Progenitor cell of endocrine pancreas (in vitro differentiated cells): ENCODE results near the gene CCDC33. TPM values are rescaled to one million over a fixed set of nuclear protein-coding genes. Genes with fewer than 3 reads are reported as not detected.

Experiments
- DNase-seq: peaks from one replicate; pipeline ENCODE4 v3.0.0; 2021; ENCODE audit warnings: low spot score; ENCODE audit not compliant: unreplicated experiment
- H3K27ac Mint-ChIP-seq: 2 replicates; pipeline ENCODE4 v1.8.0; 2021; ENCODE audit warnings: mild to moderate bottlenecking, moderate library complexity, mixed read lengths
- H3K27me3 Mint-ChIP-seq: 2 replicates; pipeline ENCODE4 v1.8.0; 2021; ENCODE audit warnings: mixed read lengths
- H3K36me3 Mint-ChIP-seq: 2 replicates; pipeline ENCODE4 v1.8.0; 2022; ENCODE audit warnings: mixed read lengths; ENCODE audit not compliant: insufficient read depth
- H3K4me1 Mint-ChIP-seq: 2 replicates; pipeline ENCODE4 v1.8.0; 2021; ENCODE audit warnings: low read depth, mixed read lengths
- H3K4me3 Mint-ChIP-seq: 2 replicates; pipeline ENCODE4 v1.8.0; 2021; ENCODE audit warnings: low read depth, mild to moderate bottlenecking, moderate library complexity, mixed read lengths
- H3K9me3 Mint-ChIP-seq: 2 replicates; pipeline ENCODE4 v1.8.0; 2021; ENCODE audit warnings: low read depth, mixed read lengths
- total RNA-seq: library from RNA; stranded (reverse); gene quantifications from 2 replicates; pipeline ENCODE4 v1.2.1, GENCODE V29; 2021
- TF ChIP-seq, protein P1 (sequence below): fragments of 200-600 bp; sonication (generic); IDR thresholded peaks from one replicate; pipeline ENCODE4 v1.5.0; 2021; ENCODE audit warnings: antibody characterized with exemption, mild to moderate bottlenecking; ENCODE audit not compliant: unreplicated experiment

Gene CCDC33
- total RNA-seq, 1 donor from 2014 or later = 0.84 TPM

- peak; percentile 42 for DNase-seq
- Mint-ChIP-seq H3K4me1 (peaks cover 9% of the 10 kb centered on the region), H3K27ac (peak overlapping the region; percentile 89), H3K4me3 (peak overlapping the region; percentile 75), H3K36me3 (no peaks in the 10 kb centered on the region), H3K9me3 (no peaks in the 10 kb centered on the region), H3K27me3 (peaks cover 21% of the 10 kb centered on the region)
- TF ChIP-seq, protein P1, sequence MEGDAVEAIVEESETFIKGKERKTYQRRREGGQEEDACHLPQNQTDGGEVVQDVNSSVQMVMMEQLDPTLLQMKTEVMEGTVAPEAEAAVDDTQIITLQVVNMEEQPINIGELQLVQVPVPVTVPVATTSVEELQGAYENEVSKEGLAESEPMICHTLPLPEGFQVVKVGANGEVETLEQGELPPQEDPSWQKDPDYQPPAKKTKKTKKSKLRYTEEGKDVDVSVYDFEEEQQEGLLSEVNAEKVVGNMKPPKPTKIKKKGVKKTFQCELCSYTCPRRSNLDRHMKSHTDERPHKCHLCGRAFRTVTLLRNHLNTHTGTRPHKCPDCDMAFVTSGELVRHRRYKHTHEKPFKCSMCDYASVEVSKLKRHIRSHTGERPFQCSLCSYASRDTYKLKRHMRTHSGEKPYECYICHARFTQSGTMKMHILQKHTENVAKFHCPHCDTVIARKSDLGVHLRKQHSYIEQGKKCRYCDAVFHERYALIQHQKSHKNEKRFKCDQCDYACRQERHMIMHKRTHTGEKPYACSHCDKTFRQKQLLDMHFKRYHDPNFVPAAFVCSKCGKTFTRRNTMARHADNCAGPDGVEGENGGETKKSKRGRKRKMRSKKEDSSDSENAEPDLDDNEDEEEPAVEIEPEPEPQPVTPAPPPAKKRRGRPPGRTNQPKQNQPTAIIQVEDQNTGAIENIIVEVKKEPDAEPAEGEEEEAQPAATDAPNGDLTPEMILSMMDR = no peak
These were observed 129.7 kb downstream of the CCDC33 start for GRCh38 chr15:74365598-74366445.

DNA sequence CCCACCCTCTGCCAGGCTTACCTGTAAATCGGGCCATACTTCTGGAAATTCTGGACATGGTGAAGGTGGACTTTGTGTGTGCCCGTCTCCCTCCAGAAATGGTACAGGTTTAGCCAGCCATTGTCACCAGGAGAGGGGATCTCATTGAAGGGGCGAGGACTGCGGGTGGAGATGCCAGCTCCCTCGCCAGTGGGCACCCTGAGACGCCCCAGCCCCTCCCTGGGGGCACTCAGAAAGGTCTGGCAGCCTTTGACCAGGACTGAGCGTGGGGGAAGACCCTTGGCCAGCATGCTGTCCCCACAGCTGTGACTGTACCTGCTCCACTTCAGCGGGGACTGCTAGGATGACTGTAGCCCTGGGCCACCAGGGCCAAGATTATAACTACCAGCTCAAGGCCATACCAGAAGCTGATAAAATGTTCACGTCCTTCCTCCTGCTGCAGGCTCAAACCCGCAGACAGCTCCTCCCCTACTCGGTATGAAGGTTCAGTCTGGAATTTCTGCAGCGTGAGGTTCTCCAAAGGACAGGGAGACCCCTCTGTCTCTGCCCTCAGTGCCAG is 131.2 kb downstream of the CCDC33 start, which contains the start of gene CYP11A1:
Gene CYP11A1 (minus strand): TSS at position 351 of the 559 bp plus-strand sequence. CDS start 61 bp downstream, at position 290.
- TF ChIP-seq, protein P1 = no peak

GRCh38 chr15:74368121-74368520 is 132.0 kb downstream of the CCDC33 start:
- TF ChIP-seq, protein P1 = no peak
- Mint-ChIP-seq H3K4me1 (peaks cover 9% of the 10 kb centered on the region), H3K9me3 (no peaks in the 10 kb centered on the region), H3K27me3 (peaks cover 20% of the 10 kb centered on the region), H3K36me3 (no peaks in the 10 kb centered on the region), H3K27ac (no peak overlapping the region), H3K4me3 (no peak overlapping the region)
- no peak for DNase-seq

More for the DNA sequence above, 131.2 kb downstream of the CCDC33 start, which contains the start of gene CYP11A1:
- Mint-ChIP-seq H3K9me3 (no peaks in the 10 kb centered on the region), H3K4me1 (peaks cover 9% of the 10 kb centered on the region), H3K27me3 (peaks cover 20% of the 10 kb centered on the region), H3K36me3 (no peaks in the 10 kb centered on the region), H3K4me3 (peak within 1 kb of the TSS; percentile 41), H3K27ac (no peak within 1 kb of the TSS)
- no peak for DNase-seq

DNA sequence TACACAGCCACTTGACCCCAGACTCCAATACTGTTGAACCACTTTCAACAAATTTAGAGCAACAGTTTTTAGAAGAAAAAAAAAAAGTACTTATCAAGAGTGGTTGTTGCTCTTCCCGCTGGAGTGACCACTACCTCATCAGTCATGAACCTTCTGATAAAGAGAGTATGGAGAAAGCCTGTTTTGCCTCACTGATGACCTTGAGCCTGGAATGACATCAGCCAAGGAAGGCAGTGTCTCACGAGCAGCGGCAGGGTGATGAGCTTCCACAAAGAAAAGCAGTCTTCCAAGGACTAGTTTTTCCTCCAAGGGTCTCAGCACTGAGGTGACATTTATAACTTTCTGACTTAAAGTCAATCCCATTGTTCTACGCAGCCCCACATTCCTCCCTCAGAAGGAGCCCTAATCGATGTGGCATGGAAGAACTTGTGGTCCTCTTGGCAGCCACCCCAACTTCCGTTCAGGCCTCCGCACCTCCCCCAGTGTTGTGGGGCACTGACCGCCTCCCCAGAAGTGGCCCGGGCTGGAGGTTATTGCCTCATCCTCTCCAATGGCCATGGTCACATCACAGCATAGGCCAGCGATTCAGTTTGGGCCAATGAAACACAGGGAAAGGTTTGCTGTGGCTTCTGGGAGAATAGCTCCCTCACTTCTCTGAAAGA is 133.1 kb downstream of the CCDC33 start:
- peaks cover 15% of the 10 kb centered on the region for H3K27me3 Mint-ChIP-seq
- H3K36me3 Mint-ChIP-seq = no peaks in the 10 kb centered on the region
- H3K4me3 Mint-ChIP-seq = no peak overlapping the region
- TF ChIP-seq, protein P1 = no peak
- H3K4me1 Mint-ChIP-seq = peaks cover 9% of the 10 kb centered on the region
- no peak for DNase-seq
- peak overlapping the region; percentile 39 for H3K27ac Mint-ChIP-seq
- no peaks in the 10 kb centered on the region for H3K9me3 Mint-ChIP-seq

DNA sequence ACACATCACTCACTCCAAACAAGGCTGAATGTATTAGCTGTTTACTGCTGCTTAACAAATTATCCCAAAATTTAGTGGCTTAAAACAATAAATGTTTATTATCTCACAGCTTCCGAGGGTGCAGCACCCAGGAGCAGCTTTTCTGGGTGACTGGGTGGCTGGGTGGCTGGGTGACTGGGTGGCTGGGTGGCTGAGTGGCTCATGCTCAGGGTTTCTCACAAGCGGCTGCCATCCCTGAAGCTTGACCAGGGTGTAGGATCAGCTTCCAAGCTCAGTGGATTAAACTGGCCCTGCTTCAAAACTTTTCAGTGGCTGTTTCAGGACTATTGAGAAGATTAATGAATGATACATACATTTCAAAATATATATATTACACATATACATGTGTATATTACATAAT is 133.6 kb downstream of the CCDC33 start:
- H3K36me3 Mint-ChIP-seq = no peaks in the 10 kb centered on the region
- H3K9me3 Mint-ChIP-seq = no peaks in the 10 kb centered on the region
- TF ChIP-seq, protein P1 = no peak
- H3K27me3 Mint-ChIP-seq = peaks cover 9% of the 10 kb centered on the region
- no peak overlapping the region for H3K27ac Mint-ChIP-seq
- H3K4me3 Mint-ChIP-seq = no peak overlapping the region
- peaks cover 9% of the 10 kb centered on the region for H3K4me1 Mint-ChIP-seq
- no peak for DNase-seq
